Keratinocyte (primary cell): Measurements from ENCODE around the gene TCF23.

Source experiments
- EZH2 ChIP-seq: IDR thresholded peaks from one replicate; pipeline ENCODE4 v1.6.1; 2012; ENCODE audit warnings: inconsistent platforms, mild to moderate bottlenecking, low read length, moderate library complexity
- TF ChIP-seq, protein P1 (sequence below), 3 experiments: IDR thresholded peaks in 1 of 3; conservative IDR thresholded peaks in 1 of 3; optimal IDR thresholded peaks in 1 of 3; 2 replicates in 2 of 3; 3 replicates in 1 of 3; pipeline versions ENCODE3 to v1.5.1; 2011; ENCODE audit warnings: low read length in 3 of 3, mild to moderate bottlenecking in 3 of 3, moderate library complexity in 2 of 3, control low read depth in 1 of 3, inconsistent platforms in 1 of 3; ENCODE audit not compliant: insufficient read depth in 2 of 3; ENCODE audit errors: extremely low read depth in 1 of 3

DNA sequence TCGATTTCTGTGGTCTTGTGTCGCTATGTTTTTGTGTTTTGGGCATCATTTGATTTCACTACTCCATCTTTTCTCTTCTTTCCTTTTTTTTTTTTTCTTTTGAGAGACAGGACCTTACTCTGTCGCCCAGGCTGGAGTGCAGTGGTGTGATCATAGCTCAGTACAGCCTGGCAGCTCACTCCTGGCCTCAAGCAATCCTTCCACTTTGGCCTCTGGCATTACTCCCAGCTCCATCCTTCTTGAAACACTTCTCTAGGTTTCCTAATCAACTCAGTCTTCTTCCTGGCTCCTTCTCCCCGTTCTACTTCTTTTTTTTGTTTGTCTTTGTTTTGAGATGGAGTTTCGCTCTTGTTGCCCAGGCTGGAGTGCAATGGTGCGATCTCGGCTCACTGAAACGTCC is 26.5 kb downstream of the TCF23 start:
- TF ChIP-seq, protein P1, sequence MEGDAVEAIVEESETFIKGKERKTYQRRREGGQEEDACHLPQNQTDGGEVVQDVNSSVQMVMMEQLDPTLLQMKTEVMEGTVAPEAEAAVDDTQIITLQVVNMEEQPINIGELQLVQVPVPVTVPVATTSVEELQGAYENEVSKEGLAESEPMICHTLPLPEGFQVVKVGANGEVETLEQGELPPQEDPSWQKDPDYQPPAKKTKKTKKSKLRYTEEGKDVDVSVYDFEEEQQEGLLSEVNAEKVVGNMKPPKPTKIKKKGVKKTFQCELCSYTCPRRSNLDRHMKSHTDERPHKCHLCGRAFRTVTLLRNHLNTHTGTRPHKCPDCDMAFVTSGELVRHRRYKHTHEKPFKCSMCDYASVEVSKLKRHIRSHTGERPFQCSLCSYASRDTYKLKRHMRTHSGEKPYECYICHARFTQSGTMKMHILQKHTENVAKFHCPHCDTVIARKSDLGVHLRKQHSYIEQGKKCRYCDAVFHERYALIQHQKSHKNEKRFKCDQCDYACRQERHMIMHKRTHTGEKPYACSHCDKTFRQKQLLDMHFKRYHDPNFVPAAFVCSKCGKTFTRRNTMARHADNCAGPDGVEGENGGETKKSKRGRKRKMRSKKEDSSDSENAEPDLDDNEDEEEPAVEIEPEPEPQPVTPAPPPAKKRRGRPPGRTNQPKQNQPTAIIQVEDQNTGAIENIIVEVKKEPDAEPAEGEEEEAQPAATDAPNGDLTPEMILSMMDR (optimal IDR thresholded peaks at IDR 0.05 in 1 of 3, IDR thresholded peaks at IDR 0.05 in 1 of 3, conservative IDR thresholded peaks at IDR 0.05 in 1 of 3; ENCODE audit: extremely low read depth in 1 of 3, insufficient read depth in 2 of 3, low read length in 3 of 3) = no peak
- TF ChIP-seq EZH2 = no peak
